VCaP (cell line): ENCODE measurements around the gene KCNK6.

Experiments
- H3K27ac ChIP-seq: fragments of 450-650 bp; 2 replicates; pipeline ENCODE4 v1.5.1; 2017
- CTCF ChIP-seq: fragments of 450-650 bp; conservative IDR thresholded peaks from 2 replicates; pipeline ENCODE4 v1.5.1; 2017; ENCODE audit warnings: mild to moderate bottlenecking, moderate library complexity

The KCNK6 gene

DNA sequence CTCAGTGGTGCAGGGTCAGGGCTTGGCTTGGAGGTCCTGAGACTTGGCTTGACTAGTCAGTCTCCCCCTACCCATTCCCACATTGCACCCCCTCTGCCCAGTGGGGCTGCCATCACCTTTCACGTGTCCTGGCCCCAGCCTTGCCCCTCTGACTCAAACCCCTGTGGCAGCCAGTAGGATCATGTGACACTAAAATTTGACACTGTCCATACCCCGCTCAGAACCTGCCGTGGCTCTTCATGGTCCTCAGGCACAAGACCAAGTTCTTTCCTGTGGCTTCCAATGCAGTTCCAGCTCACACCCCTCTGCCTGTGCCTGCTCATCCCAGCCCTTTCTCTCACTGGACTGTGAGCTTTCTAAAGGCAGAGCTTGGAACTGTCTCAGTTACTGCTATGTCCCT is 56.9 kb downstream of the KCNK6 start:
- H3K27ac ChIP-seq, result peak overlapping the region; percentile 95
- no peak for TF ChIP-seq CTCF

- no peak for TF ChIP-seq CTCF
- H3K27ac ChIP-seq, result peak overlapping the region; percentile 95
These were observed 57.4 kb downstream of the KCNK6 start for GRCh38 chr19:38377052-38377451.

GRCh38 chr19:38378866-38379265 is 59.2 kb downstream of the KCNK6 start:
- no peak overlapping the region for H3K27ac ChIP-seq
- TF ChIP-seq CTCF, result no peak

DNA sequence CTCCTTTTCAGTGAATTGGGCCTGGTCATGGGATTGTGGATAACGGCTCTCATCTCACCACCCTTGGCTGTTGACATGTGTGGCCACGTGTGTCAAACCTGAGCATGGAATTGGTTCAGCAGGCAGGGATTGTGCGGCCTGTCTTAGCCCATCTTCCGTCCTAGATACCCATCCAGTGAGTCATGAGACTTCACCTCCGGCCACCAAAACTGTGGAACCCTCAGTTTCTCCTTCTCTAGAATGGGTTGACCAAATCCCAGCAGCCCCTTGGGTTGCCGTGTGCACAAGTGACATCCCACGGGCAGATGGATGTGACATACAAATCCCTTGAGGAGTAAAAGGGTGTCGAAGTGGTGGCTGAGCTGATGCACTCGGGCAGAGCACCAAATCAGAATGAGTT is 61.5 kb downstream of the KCNK6 start:
- H3K27ac ChIP-seq, result no peak overlapping the region
- TF ChIP-seq CTCF, result no peak
